Ectodermal cell (in vitro differentiated cells): ENCODE results near the gene CD101. TPM values are rescaled to one million over a fixed set of nuclear protein-coding genes. Genes with fewer than 3 reads are reported as not detected.

Experiments used
- H3K27ac ChIP-seq: 2 replicates; pipeline ENCODE4 v1.7.0; 2013; ENCODE audit warnings: mild to moderate bottlenecking, low read depth, low read length; ENCODE audit not compliant: insufficient read depth, poor library complexity, severe bottlenecking
- H3K27me3 ChIP-seq: 2 replicates; pipeline ENCODE4 v1.7.0; 2013; ENCODE audit warnings: mild to moderate bottlenecking, low read length; ENCODE audit not compliant: insufficient read depth, control insufficient read depth, poor library complexity, severe bottlenecking
- H3K36me3 ChIP-seq: one replicate; pipeline ENCODE4 v1.7.0; 2013; ENCODE audit warnings: low read length; ENCODE audit not compliant: control insufficient read depth, insufficient read depth
- H3K4me1 ChIP-seq: one replicate; pipeline ENCODE4 v1.7.0; 2013; ENCODE audit warnings: low read length; ENCODE audit not compliant: control insufficient read depth, insufficient read depth
- H3K4me3 ChIP-seq: 2 replicates; pipeline ENCODE4 v1.7.0; 2013; ENCODE audit warnings: low read depth, low read length, control low read depth; ENCODE audit not compliant: insufficient read depth
- H3K9me3 ChIP-seq: 2 replicates; pipeline ENCODE4 v1.7.0; 2013; ENCODE audit warnings: mild to moderate bottlenecking, low read length, moderate library complexity; ENCODE audit not compliant: control insufficient read depth
- WGBS, 2 experiments: methylation state at CpG; one replicate each; pipeline ENCODE4 v1.1.7; 2013; ENCODE audit warnings: missing lambda C conversion rate in 2 of 2; 5-methylcytosine and 5-hydroxymethylcytosine counted together
- polyA plus RNA-seq, 4 experiments: library from polyadenylated mRNA; stranded (reverse); fragments of 50-300 nt; gene quantifications; one replicate each; pipeline ENCODE4 v1.2.3, GENCODE V29; 2013

CD101 gene
- 0.61 TPM for polyA plus RNA-seq (2013, experiment 1 of 4)
- 0.43 TPM for polyA plus RNA-seq (2013, experiment 2 of 4)
- 0.80 TPM for polyA plus RNA-seq (2013, experiment 3 of 4)
- 1.2 TPM for polyA plus RNA-seq (2013, experiment 4 of 4)

- WGBS, 2 experiments: 95 to 96% methylated on average over 3 of the region's 3 CpGs
- Histone ChIP-seq H3K4me1 (no peaks in the 10 kb centered on the region), H3K4me3 (no peak within 1 kb of the TSS), H3K9me3 (no peaks in the 10 kb centered on the region), H3K36me3 (no peaks in the 10 kb centered on the region), H3K27me3 (no peaks in the 10 kb centered on the region), H3K27ac (no peak within 1 kb of the TSS)
Observed at GRCh38 chr1:117001254-117001927, at the start of gene CD101. Gene CD101, plus strand, starts transcription at chr1:117001760. Its CDS starts 58 bp downstream, at chr1:117001818.

- H3K4me3 ChIP-seq: no peak overlapping the region
Observed at GRCh38 chr1:116952738-116953275, 48.8 kb upstream of the CD101 start.

GRCh38 chr1:116954440-116954839 lies 47.1 kb upstream of the CD101 start:
- 92 to 94% methylated on average over 3 of the region's 3 CpGs for WGBS, 2 experiments
- Histone ChIP-seq H3K27me3 (no peaks in the 10 kb centered on the region), H3K9me3 (no peaks in the 10 kb centered on the region), H3K4me1 (peaks cover 22% of the 10 kb centered on the region), H3K4me3 (no peak overlapping the region), H3K36me3 (no peaks in the 10 kb centered on the region), H3K27ac (no peak overlapping the region)

More at GRCh38 chr1:116952738-116953275, 48.8 kb upstream of the CD101 start:
- Histone ChIP-seq H3K4me1 (peaks cover 26% of the 10 kb centered on the region), H3K27me3 (no peaks in the 10 kb centered on the region), H3K36me3 (no peaks in the 10 kb centered on the region), H3K27ac (no peak overlapping the region), H3K9me3 (no peaks in the 10 kb centered on the region)
- 94 to 96% methylated on average over 2 of the region's 2 CpGs for WGBS, 2 experiments

- Histone ChIP-seq H3K27me3 (no peaks in the 10 kb centered on the region), H3K4me3 (no peak overlapping the region), H3K36me3 (no peaks in the 10 kb centered on the region), H3K9me3 (no peaks in the 10 kb centered on the region), H3K4me1 (peaks cover 3% of the 10 kb centered on the region), H3K27ac (no peak overlapping the region)
- 96 to 98% methylated on average over 7 of the region's 7 CpGs for WGBS, 2 experiments
Observed at GRCh38 chr1:116956378-116956777, 45.2 kb upstream of the CD101 start.

GRCh38 chr1:116957646-116958045 lies 43.9 kb upstream of the CD101 start:
- Histone ChIP-seq H3K9me3 (no peaks in the 10 kb centered on the region), H3K27ac (no peak overlapping the region), H3K27me3 (no peaks in the 10 kb centered on the region), H3K4me1 (no peaks in the 10 kb centered on the region), H3K36me3 (no peaks in the 10 kb centered on the region), H3K4me3 (no peak overlapping the region)
- WGBS, 2 experiments: 93 to 94% methylated on average over 2 to 3 of the region's 4 CpGs

- H3K27ac ChIP-seq: no peak overlapping the region
- 90 to 96% methylated on average over 4 of the region's 4 CpGs for WGBS, 2 experiments
- no peaks in the 10 kb centered on the region for H3K4me1 ChIP-seq
- no peaks in the 10 kb centered on the region for H3K36me3 ChIP-seq
- no peaks in the 10 kb centered on the region for H3K27me3 ChIP-seq
- no peaks in the 10 kb centered on the region for H3K9me3 ChIP-seq
- no peak overlapping the region for H3K4me3 ChIP-seq
Observed at GRCh38 chr1:116958110-116958509, 43.5 kb upstream of the CD101 start.

- Histone ChIP-seq H3K4me3 (no peak overlapping the region), H3K27ac (no peak overlapping the region)
Observed at GRCh38 chr1:116958977-116959376, 42.6 kb upstream of the CD101 start.

GRCh38 chr1:116961606-116962005 lies 40.0 kb upstream of the CD101 start:
- no peaks in the 10 kb centered on the region for H3K9me3 ChIP-seq
- H3K27me3 ChIP-seq: no peaks in the 10 kb centered on the region
- H3K27ac ChIP-seq: no peak overlapping the region
- no peaks in the 10 kb centered on the region for H3K36me3 ChIP-seq
- no peak overlapping the region for H3K4me3 ChIP-seq
- no peaks in the 10 kb centered on the region for H3K4me1 ChIP-seq
- 97 to 98% methylated on average over 6 of the region's 6 CpGs for WGBS, 2 experiments

More at GRCh38 chr1:116958977-116959376, 42.6 kb upstream of the CD101 start:
- Histone ChIP-seq H3K4me1 (no peaks in the 10 kb centered on the region), H3K9me3 (no peaks in the 10 kb centered on the region), H3K27me3 (no peaks in the 10 kb centered on the region), H3K36me3 (no peaks in the 10 kb centered on the region)
- WGBS, 2 experiments: 91 to 93% methylated on average over 2 of the region's 2 CpGs

GRCh38 chr1:116962987-116963639 lies 38.4 kb upstream of the CD101 start:
- no peaks in the 10 kb centered on the region for H3K36me3 ChIP-seq
- no peaks in the 10 kb centered on the region for H3K9me3 ChIP-seq
- WGBS, 2 experiments: 92 to 93% methylated on average over 4 of the region's 4 CpGs
- H3K27me3 ChIP-seq: no peaks in the 10 kb centered on the region
- H3K4me3 ChIP-seq: no peak overlapping the region
- no peaks in the 10 kb centered on the region for H3K4me1 ChIP-seq
- H3K27ac ChIP-seq: no peak overlapping the region

- H3K4me1 ChIP-seq: peaks cover 4% of the 10 kb centered on the region
- peaks cover 4% of the 10 kb centered on the region for H3K36me3 ChIP-seq
- no peaks in the 10 kb centered on the region for H3K27me3 ChIP-seq
- no peak overlapping the region for H3K27ac ChIP-seq
- no peak overlapping the region for H3K4me3 ChIP-seq
- H3K9me3 ChIP-seq: no peaks in the 10 kb centered on the region
- WGBS, 2 experiments: 96 to 97% methylated on average over 11 of the region's 11 CpGs
Observed at GRCh38 chr1:116966791-116967190, 34.8 kb upstream of the CD101 start.
